HEK293T (cell line): ENCODE data around the gene PPP6R1.

Experiments used
- FOXA1 ChIP-seq: fragments of 450-650 bp; IDR thresholded peaks from 2 replicates; pipeline ENCODE4 v1.6.1; 2016; ENCODE audit warnings: mild to moderate bottlenecking
- FOXK2 ChIP-seq: fragments of 450-650 bp; IDR thresholded peaks from 2 replicates; pipeline ENCODE4 v1.6.1; 2016; ENCODE audit warnings: mild to moderate bottlenecking
- FOXM1 ChIP-seq: fragments of 450-650 bp; IDR thresholded peaks from 2 replicates; pipeline ENCODE4 v1.6.1; 2017; ENCODE audit warnings: mild to moderate bottlenecking, borderline replicate concordance
- LEF1 ChIP-seq: fragments of 450-650 bp; IDR thresholded peaks from 2 replicates; pipeline ENCODE4 v1.6.1; 2017; ENCODE audit warnings: mild to moderate bottlenecking, borderline replicate concordance
- NFRKB ChIP-seq: fragments of 450-650 bp; IDR thresholded peaks from 2 replicates; pipeline ENCODE4 v1.6.1; 2016; ENCODE audit warnings: mild to moderate bottlenecking, moderate library complexity
- SP1 ChIP-seq: fragments of 450-650 bp; IDR thresholded peaks from 2 replicates; pipeline ENCODE4 v1.6.1; 2017
- SUZ12 ChIP-seq: fragments of 450-650 bp; IDR thresholded peaks from 2 replicates; pipeline ENCODE4 v1.6.1; 2016; ENCODE audit warnings: mild to moderate bottlenecking

DNA sequence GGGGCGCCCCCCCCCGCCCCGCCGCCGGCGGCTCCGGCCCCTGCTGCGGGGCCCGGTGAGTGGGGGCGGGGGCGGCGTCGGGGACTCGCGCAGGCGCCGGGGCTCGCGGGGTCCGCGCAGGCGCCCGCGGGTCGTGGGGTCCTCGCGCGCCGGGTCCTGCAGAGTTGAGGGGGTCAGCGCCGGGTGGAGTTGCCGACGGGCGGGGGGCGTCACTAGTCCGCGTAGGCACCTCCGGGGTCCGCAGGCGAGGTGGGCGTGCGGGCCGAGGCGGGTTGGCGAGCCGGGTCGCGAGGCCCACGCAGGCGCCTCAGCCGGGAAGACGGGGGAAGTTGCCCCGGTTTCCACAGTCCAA is 365 bp downstream of the PPP6R1 start:
- TF ChIP-seq SUZ12 (no peak), LEF1 (no peak), SP1 (no peak), FOXM1 (no peak), FOXA1 (no peak), FOXK2 (no peak), NFRKB (no peak)
